Tibial artery (tissue), 4 donors: ENCODE measurements around the gene CAT.

Experiments
- DNase-seq, 2 donors: peaks; one replicate each; pipeline ENCODE4 v3.0.0-alpha.2; 2019
- H3K27ac ChIP-seq, 2 donors: fragments of 200-600 bp; sonication (generic) in 1 of 2; 1 replicate in 1 of 2; 2 replicates in 1 of 2; pipeline ENCODE4 v1.5.1; 2018 to 2019; ENCODE audit warnings: mild to moderate bottlenecking in 1 of 2
- H3K27me3 ChIP-seq, 2 donors: fragments of 200-600 bp; sonication (generic) in 1 of 2; one replicate each; pipeline versions ENCODE4 v1.5.1 to v1.6.0; 2016 to 2019
- H3K36me3 ChIP-seq, 3 donors: fragments of 200-600 bp; sonication (generic) in 2 of 3; one replicate each; pipeline ENCODE4 v1.5.1; 2016 to 2019; ENCODE audit warnings: mild to moderate bottlenecking in 2 of 3
- H3K4me1 ChIP-seq, 4 donors: fragments of 200-600 bp; sonication (generic) in 2 of 4; 1 replicate in 3 of 4; 2 replicates in 1 of 4; pipeline ENCODE4 v1.5.1; 2016 to 2019
- H3K4me3 ChIP-seq, 2 donors: fragments of 200-600 bp; sonication (generic) in 1 of 2; 1 replicate in 1 of 2; 2 replicates in 1 of 2; pipeline ENCODE4 v1.5.1; 2018 to 2019; ENCODE audit warnings: mild to moderate bottlenecking in 2 of 2
- H3K9me3 ChIP-seq, 3 donors: fragments of 200-600 bp; sonication (generic) in 1 of 3; one replicate each; pipeline ENCODE4 v1.5.1; 2016 to 2019
- intact Hi-C: fragments of 100-400 bp; cut with DNase I; formaldehyde crosslinking; loops from one replicate; pipeline ENCODE4 v1.15.0; 2023; ENCODE audit warnings: low total_unique reads
- TF ChIP-seq, protein P1 (sequence below), 2 experiments: fragments of 200-600 bp in 1 of 2; fragments of 450-650 bp in 1 of 2; IDR thresholded peaks; one replicate each; pipeline ENCODE4 v1.5.1; 2017 to 2019; ENCODE audit warnings: antibody characterized with exemption in 2 of 2, mild to moderate bottlenecking in 1 of 2, moderate library complexity in 1 of 2

CAT gene

DNA sequence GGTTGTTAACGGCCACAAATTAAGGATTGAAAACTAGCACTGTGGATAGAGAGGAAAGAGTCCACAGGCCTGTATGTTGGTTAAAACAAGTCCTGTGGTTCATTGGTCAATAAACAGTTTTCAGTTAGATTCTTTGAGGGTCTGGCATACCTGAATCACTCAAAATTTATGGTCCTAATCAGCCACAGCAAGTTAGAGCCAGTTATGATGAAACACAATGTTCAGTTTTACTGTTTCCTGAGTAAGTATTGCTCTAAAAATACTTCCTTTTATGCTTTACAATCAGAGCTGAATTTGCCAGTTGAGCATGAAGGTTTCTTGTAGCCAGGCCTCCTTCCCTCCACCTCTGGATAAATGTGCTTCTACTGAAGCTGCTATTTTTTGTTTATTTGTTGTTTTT is 12.9 kb upstream of the CAT start:
- no peaks in the 10 kb centered on the region for H3K9me3 ChIP-seq
- peaks cover 0 to 4% of the 10 kb centered on the region in 2 donors for H3K27me3 ChIP-seq
- intact Hi-C loops = no loop called here
- H3K36me3 ChIP-seq = no peaks in the 10 kb centered on the region
- H3K4me1 ChIP-seq = no peaks in the 10 kb centered on the region
- H3K27ac ChIP-seq = no peak overlapping the region
- TF ChIP-seq, protein P1, sequence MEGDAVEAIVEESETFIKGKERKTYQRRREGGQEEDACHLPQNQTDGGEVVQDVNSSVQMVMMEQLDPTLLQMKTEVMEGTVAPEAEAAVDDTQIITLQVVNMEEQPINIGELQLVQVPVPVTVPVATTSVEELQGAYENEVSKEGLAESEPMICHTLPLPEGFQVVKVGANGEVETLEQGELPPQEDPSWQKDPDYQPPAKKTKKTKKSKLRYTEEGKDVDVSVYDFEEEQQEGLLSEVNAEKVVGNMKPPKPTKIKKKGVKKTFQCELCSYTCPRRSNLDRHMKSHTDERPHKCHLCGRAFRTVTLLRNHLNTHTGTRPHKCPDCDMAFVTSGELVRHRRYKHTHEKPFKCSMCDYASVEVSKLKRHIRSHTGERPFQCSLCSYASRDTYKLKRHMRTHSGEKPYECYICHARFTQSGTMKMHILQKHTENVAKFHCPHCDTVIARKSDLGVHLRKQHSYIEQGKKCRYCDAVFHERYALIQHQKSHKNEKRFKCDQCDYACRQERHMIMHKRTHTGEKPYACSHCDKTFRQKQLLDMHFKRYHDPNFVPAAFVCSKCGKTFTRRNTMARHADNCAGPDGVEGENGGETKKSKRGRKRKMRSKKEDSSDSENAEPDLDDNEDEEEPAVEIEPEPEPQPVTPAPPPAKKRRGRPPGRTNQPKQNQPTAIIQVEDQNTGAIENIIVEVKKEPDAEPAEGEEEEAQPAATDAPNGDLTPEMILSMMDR (IDR thresholded peaks at IDR 0.05) = no peak
- no peak for DNase-seq
- no peak overlapping the region for H3K4me3 ChIP-seq

DNA sequence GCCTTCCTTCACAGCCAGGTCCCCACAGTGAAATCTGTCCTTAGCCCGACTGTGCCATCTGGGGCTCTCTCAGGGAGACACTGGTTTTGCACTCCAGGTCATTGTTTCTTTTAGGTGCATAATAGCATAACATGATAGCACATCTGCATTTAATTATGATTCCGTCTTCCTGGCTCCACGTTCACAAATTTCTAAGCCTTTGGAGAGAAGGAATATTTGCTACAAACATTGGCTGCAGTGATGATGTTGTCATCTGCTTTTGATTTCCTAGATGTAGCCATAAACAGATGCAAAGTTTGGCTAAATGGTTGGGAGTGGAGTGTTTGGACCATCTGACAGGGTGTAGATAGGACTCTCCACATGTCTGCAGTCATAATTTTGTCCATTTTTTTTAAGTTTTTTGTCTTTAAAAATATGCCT is 12.0 kb upstream of the CAT start:
- Histone ChIP-seq H3K27me3 (peaks cover 0 to 4% of the 10 kb centered on the region in 2 donors), H3K4me1 (no peaks in the 10 kb centered on the region), H3K27ac (no peak overlapping the region), H3K4me3 (no peak overlapping the region), H3K36me3 (no peaks in the 10 kb centered on the region), H3K9me3 (no peaks in the 10 kb centered on the region)
- intact Hi-C loops = no loop called here
- TF ChIP-seq, protein P1 (IDR thresholded peaks at IDR 0.05) = no peak
- no peak for DNase-seq

DNA sequence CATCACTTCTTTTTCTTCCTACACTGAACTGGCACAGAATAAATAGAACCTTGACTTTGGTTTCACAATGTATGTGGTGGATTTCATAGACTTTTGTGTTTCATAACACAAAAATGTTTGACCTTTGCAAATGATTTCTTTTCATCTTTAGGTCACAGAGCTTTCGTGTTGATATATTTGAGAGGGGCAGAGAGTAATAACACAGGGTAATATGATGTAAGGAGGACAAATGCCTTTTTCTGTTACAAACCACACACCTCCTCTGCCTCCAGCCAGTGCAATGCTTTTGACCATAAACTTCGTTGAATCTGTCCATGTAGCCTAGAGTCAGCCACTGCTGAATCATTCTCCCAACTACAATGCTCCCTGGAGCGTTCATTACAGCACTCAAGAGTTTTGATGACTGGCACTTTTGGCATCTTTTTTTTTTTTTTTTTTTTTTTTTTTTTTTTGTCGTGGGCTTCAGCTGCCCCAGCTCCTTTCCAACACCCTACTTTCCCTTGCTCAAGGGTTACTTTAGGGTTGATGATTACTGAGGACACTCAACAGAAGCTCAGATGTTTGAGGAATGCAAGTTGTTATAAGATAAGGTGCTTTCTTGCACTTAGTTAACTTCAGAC is 11.4 kb upstream of the CAT start:
- no peaks in the 10 kb centered on the region for H3K4me1 ChIP-seq
- H3K9me3 ChIP-seq = no peaks in the 10 kb centered on the region
- H3K4me3 ChIP-seq = no peak overlapping the region
- no peaks in the 10 kb centered on the region for H3K36me3 ChIP-seq
- H3K27me3 ChIP-seq = peaks cover 0 to 4% of the 10 kb centered on the region in 2 donors
- intact Hi-C loops = no loop called here
- TF ChIP-seq, protein P1 (IDR thresholded peaks at IDR 0.05) = no peak
- no peak overlapping the region for H3K27ac ChIP-seq
- no peak for DNase-seq

DNA sequence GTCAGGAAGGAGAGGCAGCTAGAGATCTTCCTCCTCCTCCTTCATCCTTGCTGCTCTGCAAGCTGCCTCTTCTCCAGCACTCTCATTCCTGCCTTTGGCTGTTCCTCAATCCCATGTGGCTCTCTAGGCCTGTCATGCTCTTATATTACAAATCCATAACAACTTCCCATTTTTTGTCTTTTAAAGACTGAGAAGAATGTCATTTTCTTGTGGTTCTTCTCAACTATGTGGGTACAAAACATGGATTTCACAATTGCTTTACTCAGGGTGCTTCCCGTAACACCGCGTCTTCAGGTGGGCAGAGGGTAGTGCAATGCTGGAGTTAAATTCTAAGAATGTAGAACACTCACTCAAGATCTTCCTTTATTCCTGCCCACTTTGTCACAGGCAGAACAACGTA is 6.8 kb upstream of the CAT start:
- H3K4me1 ChIP-seq = no peaks in the 10 kb centered on the region
- no peak overlapping the region for H3K27ac ChIP-seq
- H3K27me3 ChIP-seq = no peaks in the 10 kb centered on the region
- TF ChIP-seq, protein P1 (IDR thresholded peaks at IDR 0.05) = no peak
- H3K9me3 ChIP-seq = no peaks in the 10 kb centered on the region
- H3K4me3 ChIP-seq = no peak overlapping the region
- no peak for DNase-seq
- intact Hi-C loops = no loop called here
- no peaks in the 10 kb centered on the region for H3K36me3 ChIP-seq

DNA sequence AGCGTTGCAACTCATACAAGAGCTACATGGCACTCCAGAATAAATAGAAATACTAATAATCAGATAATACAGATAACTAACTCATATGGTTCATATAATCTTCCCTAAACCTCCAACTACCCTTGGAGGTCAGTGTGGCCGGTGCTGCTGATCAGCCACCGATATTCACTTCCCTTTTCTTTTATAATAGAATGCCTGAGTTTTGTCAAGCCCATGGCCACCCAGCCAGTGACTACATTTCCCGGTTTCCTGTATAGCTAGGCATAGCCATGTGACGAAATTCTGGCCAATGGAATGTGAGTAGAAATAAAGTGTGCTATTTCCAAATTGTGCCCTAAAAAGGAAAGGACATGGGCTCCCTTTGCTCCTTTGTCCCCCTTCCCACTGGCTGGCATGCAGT is 5.9 kb upstream of the CAT start:
- TF ChIP-seq, protein P1 (IDR thresholded peaks at IDR 0.05) = no peak
- no peaks in the 10 kb centered on the region for H3K9me3 ChIP-seq
- H3K27ac ChIP-seq = no peak overlapping the region
- H3K36me3 ChIP-seq = no peaks in the 10 kb centered on the region
- H3K4me1 ChIP-seq = peaks cover 0 to under 1% (median 0%) of the 10 kb centered on the region in 4 donors
- no peaks in the 10 kb centered on the region for H3K27me3 ChIP-seq
- H3K4me3 ChIP-seq = no peak overlapping the region
- intact Hi-C loops = no loop called here
- DNase-seq = peak in 1 of 2 donors; percentile 24

DNA sequence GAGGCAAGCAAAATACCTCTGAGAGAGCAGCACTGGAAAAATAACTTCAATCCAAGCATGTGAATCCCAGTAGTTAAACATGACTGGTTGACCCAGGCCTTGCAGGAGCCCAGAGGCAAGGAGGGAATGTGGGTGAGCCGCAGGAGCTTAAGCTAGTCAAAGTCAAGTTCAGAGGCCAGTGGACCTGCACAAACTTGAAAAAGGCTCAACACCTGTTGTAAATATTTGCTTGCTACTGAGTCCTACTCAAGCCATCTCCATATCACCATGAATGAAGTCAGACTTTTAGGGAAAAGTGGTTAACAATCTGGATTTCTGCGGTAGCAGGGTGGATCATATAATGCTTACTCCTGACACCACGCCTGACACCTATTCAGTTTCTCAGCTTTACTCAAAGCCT is 4.8 kb upstream of the CAT start:
- H3K9me3 ChIP-seq = no peaks in the 10 kb centered on the region
- H3K36me3 ChIP-seq = no peaks in the 10 kb centered on the region
- H3K4me1 ChIP-seq = peaks cover 0 to 2% (median 0%) of the 10 kb centered on the region in 4 donors
- H3K27me3 ChIP-seq = no peaks in the 10 kb centered on the region
- H3K4me3 ChIP-seq = no peak overlapping the region
- DNase-seq = no peak
- H3K27ac ChIP-seq = no peak overlapping the region
- TF ChIP-seq, protein P1 (IDR thresholded peaks at IDR 0.05) = no peak
- intact Hi-C loops = no loop called here
